HG03064 (cell line): ENCODE measurements around the gene ADGRG1.

Source experiments
- ATAC-seq: cut with Tn5 transposase; IDR thresholded peaks from one replicate; pipeline ENCODE4 v1.9.1; 2021; ENCODE audit warnings: low read depth; ENCODE audit not compliant: unreplicated experiment

The ADGRG1 gene

GRCh38 chr16:57633383-57634064, 5.1 kb downstream of the ADGRG1 start:
- ATAC-seq: no peak

GRCh38 chr16:57634171-57634570, 5.7 kb downstream of the ADGRG1 start:
- ATAC-seq: no peak

- ATAC-seq: no peak
Measured at GRCh38 chr16:57635266-57636097, 7.1 kb downstream of the ADGRG1 start.

GRCh38 chr16:57636184-57636583, 7.8 kb downstream of the ADGRG1 start:
- no peak for ATAC-seq

GRCh38 chr16:57637020-57637419, 8.6 kb downstream of the ADGRG1 start:
- ATAC-seq: no peak

- no peak for ATAC-seq
Measured at GRCh38 chr16:57637424-57637823, 9.0 kb downstream of the ADGRG1 start.

GRCh38 chr16:57637965-57638364, 9.5 kb downstream of the ADGRG1 start:
- no peak for ATAC-seq

GRCh38 chr16:57638381-57638780, 10.0 kb downstream of the ADGRG1 start:
- ATAC-seq: no peak

- ATAC-seq: no peak
Measured at GRCh38 chr16:57639172-57639887, 10.9 kb downstream of the ADGRG1 start.

- no peak for ATAC-seq
Measured at GRCh38 chr16:57640185-57640584, 11.8 kb downstream of the ADGRG1 start.

- no peak for ATAC-seq
Measured at GRCh38 chr16:57640612-57641011, 12.2 kb downstream of the ADGRG1 start.

- no peak for ATAC-seq
Measured at GRCh38 chr16:57642160-57643135, 14.0 kb downstream of the ADGRG1 start.

GRCh38 chr16:57643147-57643874, 14.9 kb downstream of the ADGRG1 start:
- ATAC-seq: no peak

GRCh38 chr16:57643910-57644309, 15.5 kb downstream of the ADGRG1 start:
- no peak for ATAC-seq

- ATAC-seq: no peak
Measured at GRCh38 chr16:57644383-57645014, 16.1 kb downstream of the ADGRG1 start.

- no peak for ATAC-seq
Measured at GRCh38 chr16:57645169-57645568, 16.7 kb downstream of the ADGRG1 start.

GRCh38 chr16:57645691-57646387, 17.4 kb downstream of the ADGRG1 start:
- ATAC-seq: no peak

- no peak for ATAC-seq
Measured at GRCh38 chr16:57646388-57647039, 18.1 kb downstream of the ADGRG1 start.
